ENCODE data around the gene SP8. TPM values are rescaled to one million over a fixed set of nuclear protein-coding genes. Genes with fewer than 3 reads are reported as not detected.
"Not testable (repeated sequence)": the region's sequence is repeated elsewhere in the genome, so short reads cannot be mapped to it uniquely, and the experiment has no call there.

The SP8 gene
- total RNA-seq: not detected

GRCh38 chr7:20786779-20787659 lies at the start of gene SP8:
Gene SP8 (minus strand): TSS chr7:20786886. CDS start chr7:20786798, 88 bp downstream.
- peak; percentile 17 for ATAC-seq

DNA sequence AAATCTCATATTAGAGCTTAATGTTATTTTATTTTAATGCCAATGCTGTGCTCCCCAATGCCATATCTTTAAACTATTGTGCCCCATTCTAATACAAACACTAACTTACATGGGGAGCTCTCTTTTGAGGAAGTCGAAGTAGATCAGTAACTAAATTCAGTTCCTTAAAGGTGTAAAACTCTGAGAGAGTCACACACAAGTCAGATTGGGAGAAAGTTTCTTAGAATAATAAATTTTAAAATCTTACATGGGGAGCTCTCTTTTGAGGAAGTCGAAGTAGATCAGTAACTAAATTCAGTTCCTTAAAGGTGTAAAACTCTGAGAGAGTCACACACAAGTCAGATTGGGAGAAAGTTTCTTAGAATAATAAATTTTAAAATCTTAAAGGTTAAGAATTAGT lies 49.7 kb upstream of the SP8 start:
- ATAC-seq: not testable (repeated sequence)

DNA sequence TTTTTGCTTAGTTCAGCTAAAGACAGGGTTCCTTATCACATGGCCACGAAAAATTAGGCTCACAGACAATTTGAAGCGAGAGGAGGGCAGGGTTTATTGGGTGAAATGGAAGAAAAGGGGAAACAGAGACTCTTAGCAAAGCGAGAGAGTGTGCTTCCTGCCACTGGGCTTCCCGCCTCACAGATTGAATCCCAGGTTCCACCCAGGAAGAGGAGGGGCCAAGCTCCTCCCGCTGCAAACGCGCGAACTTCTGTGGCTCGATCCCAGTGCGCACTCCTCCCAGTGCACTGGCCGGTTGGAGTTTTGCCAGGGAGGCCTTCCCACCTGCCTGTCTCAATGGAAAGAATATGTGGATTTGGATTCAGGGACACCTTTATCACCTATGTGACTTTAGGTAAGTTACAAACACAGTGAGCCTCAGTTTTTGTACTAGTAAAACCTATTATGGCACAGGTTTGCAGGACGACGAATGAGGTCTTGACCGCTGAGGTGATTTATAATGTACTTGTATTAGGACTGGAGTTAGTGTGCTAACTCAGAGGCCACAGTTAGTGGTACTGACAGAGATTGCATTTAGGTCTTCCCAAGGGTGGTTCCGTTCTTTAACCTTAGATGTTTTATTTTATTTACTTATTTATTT lies 48.5 kb upstream of the SP8 start:
- ATAC-seq: no peak

GRCh38 chr7:20834656-20835055 lies 48.0 kb upstream of the SP8 start:
- ATAC-seq: no peak

DNA sequence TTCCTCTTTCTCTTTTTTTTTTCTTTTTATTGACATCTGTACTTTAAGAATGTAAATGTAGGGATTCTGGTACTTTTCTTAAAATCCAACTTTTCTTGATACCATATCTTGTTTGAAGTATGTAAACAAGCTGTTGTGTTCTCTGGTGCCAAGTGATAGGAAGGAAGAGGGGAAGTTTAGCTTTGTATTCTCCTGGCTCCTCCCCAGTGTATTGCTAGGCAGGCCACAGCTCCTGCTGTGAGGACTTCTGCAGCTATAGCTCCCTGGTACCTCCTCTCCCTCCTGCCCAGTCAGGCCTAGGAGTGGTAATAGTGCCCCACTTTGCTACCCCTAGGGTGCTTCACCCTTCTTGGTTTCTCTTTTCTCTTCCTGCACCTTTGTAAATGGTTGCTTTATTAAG lies 45.3 kb upstream of the SP8 start:
- no peak for ATAC-seq

DNA sequence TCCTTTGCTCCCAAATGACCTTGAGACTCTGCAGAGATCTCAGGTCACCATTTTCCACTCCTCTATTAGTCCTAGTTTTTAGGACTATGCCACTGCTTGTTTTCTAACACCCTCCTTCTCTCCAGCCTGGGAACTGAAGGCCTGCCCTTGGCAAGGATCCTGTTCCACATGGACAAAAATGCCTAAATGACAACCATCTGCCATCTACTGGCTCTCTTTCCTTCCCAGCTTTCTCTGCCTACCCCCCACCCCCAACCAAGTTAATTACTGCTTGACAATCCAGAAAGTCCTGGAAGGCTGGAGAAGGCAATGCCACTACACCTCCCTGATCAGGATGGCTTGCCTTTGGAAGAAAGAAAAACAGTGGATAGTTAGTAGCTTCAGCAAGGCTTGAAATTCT lies 44.8 kb upstream of the SP8 start:
- no peak for ATAC-seq

- no peak for ATAC-seq
Measured at GRCh38 chr7:20828947-20829346, 42.3 kb upstream of the SP8 start.

GRCh38 chr7:20827172-20827571 lies 40.5 kb upstream of the SP8 start:
- ATAC-seq: no peak

GRCh38 chr7:20826243-20826642 lies 39.6 kb upstream of the SP8 start:
- ATAC-seq: no peak

- no peak for ATAC-seq
Measured at GRCh38 chr7:20825555-20825954, 38.9 kb upstream of the SP8 start.

GRCh38 chr7:20821390-20821789 lies 34.7 kb upstream of the SP8 start:
- not testable (repeated sequence) for ATAC-seq

DNA sequence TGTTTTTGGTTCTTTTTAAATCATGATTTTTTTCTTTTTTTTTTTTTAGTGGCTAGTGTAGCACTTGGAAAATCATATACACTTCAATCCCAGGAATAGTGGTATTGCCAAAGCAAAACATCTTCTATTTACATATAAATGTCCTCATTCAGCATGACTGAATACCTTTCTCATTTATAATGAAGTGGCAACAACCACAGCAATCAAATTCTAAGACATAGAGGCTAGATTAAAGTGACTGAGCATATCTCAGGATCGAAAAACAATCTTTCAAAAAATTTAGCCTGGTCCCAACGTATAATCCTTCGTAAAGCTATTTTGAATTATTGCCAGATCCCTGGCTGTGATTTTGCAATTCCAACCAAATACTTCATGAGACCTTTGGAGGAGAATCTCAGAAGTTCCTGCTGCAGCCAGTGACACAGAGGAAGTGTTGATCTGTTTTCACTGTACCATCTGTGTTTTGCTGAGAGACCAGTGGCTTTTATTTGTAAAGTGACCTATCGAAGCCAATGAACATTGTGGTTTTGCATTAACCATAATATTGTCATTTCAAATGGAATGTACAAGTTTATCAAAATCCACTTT lies 29.8 kb upstream of the SP8 start:
- no peak for ATAC-seq

GRCh38 chr7:20804345-20804744 lies 17.7 kb upstream of the SP8 start:
- ATAC-seq: no peak

GRCh38 chr7:20799566-20800366 lies 13.1 kb upstream of the SP8 start:
- no peak for ATAC-seq

DNA sequence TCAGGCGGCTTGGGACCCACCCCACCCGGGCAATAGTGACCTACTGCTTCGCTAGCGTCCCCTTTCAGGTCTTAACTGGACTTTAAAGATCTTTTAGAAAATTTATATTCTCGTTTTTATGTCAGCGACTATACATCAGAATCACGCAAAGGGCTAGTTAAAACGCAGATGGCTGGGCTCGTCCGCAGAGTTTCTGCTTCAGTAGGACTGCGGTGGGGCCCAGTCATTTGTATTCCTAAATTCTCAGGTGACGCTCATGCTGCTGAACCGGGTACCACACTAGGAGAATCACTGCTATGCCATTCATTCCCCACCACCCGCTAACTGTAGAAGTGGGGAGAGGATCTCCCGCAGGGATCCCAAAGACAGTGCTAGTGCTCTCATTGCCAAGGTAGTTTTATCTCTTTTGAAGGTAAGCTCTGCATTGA lies 12.0 kb upstream of the SP8 start:
- ATAC-seq: no peak

GRCh38 chr7:20798081-20798693 lies 11.5 kb upstream of the SP8 start:
- peak; percentile 85 for ATAC-seq

DNA sequence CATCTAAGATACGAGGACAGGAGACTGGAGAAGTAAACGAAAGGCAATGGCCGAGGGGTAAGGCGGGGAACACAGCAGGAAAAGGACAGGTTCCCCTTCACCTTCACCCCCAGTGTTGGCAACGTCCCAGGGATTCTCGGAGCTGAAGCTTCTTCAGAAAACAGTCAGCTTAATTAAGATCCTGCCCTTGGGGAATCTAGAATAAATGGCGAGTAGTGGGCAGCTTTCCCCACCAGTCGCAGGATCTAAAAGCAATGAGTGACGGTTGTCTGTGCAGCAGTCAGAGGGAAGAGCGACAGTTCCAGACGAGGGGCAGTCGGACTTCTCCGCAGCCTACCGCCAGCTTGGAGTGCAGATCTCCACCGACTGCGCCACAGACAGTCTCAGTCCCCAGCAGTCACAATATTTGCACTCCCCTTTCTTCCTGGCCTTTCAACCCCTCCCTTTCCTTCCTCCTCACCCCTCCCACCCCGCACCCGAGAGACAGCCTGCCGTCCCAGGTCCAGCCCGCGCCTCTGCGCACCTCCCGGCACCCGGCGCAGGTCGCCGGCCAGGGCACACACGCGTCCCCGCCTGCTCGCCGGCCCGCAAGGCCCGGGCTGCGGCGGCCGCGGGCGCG lies 10.9 kb upstream of the SP8 start:
- peak; percentile 46 for ATAC-seq

GRCh38 chr7:20797042-20797461 lies 10.4 kb upstream of the SP8 start:
- no peak for ATAC-seq

DNA sequence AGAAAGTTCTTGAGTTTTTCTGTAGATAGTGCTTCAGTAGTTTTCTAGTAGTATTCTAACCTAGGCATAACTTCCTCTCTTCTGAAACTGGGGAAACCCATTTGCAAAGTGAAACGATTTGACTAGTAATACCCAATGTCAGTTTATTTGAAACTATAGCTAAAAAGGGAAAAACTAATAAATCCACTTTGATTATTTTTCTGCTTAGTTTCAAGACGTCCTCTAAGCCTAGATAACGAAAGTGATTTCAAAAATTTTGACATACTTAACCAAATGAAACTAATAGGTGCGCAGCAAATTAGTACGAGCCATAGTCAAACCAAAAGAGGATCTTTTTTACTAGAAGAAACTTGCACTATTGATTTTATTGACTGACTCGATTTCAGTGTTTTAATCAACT lies 9.8 kb upstream of the SP8 start:
- no peak for ATAC-seq

GRCh38 chr7:20795881-20796280 lies 9.2 kb upstream of the SP8 start:
- ATAC-seq: no peak

- no peak for ATAC-seq
Measured at GRCh38 chr7:20795361-20795760, 8.7 kb upstream of the SP8 start.

GRCh38 chr7:20794676-20795075 lies 8.0 kb upstream of the SP8 start:
- no peak for ATAC-seq

Measured in esophagus mucosa (tissue), 1 donor.